Smooth muscle cell (in vitro differentiated cells): Measurements from ENCODE around the gene TM2D3. TPM values are rescaled to one million over a fixed set of nuclear protein-coding genes. Genes with fewer than 3 reads are reported as not detected.

Experiments
- DNase-seq: peaks from one replicate; lab custom pipeline; 2025; ENCODE audit not compliant: unreplicated experiment; lab: John Stamatoyannopoulos, UW
- H2AFZ ChIP-seq: fragments of 200-600 bp; sonication (generic); 2 replicates; pipeline ENCODE4 v1.6.0; 2016; ENCODE audit warnings: antibody characterized with exemption, low read depth, mild to moderate bottlenecking
- H3F3A ChIP-seq: fragments of 200-600 bp; sonication (generic); 2 replicates; pipeline ENCODE4 v1.6.0; 2017; ENCODE audit warnings: antibody characterized with exemption, low read depth
- H3K27ac ChIP-seq: fragments of 200-600 bp; sonication (generic); 2 replicates; pipeline ENCODE4 v1.5.1; 2016; ENCODE audit warnings: low read depth, mild to moderate bottlenecking
- H3K27me3 ChIP-seq: fragments of 200-600 bp; sonication (generic); 2 replicates; pipeline ENCODE4 v1.6.1; 2016; ENCODE audit warnings: low read depth, mild to moderate bottlenecking
- H3K36me3 ChIP-seq: fragments of 200-600 bp; sonication (generic); 2 replicates; pipeline ENCODE4 v1.5.1; 2016; ENCODE audit warnings: low read depth
- H3K4me1 ChIP-seq: fragments of 200-600 bp; sonication (generic); 2 replicates; pipeline ENCODE4 v1.5.1; 2016; ENCODE audit warnings: low read depth
- H3K4me2 ChIP-seq: fragments of 200-600 bp; sonication (generic); 2 replicates; pipeline ENCODE4 v1.6.0; 2016; ENCODE audit warnings: mild to moderate bottlenecking
- H3K4me3 ChIP-seq: fragments of 200-600 bp; sonication (generic); 2 replicates; pipeline ENCODE4 v1.5.1; 2016; ENCODE audit warnings: mild to moderate bottlenecking
- H3K79me2 ChIP-seq: fragments of 200-600 bp; sonication (generic); 2 replicates; pipeline ENCODE4 v1.6.0; 2016; ENCODE audit warnings: low read depth, mild to moderate bottlenecking
- H3K9ac ChIP-seq: fragments of 200-600 bp; sonication (generic); 2 replicates; pipeline ENCODE4 v1.6.0; 2016; ENCODE audit warnings: low read depth
- H3K9me3 ChIP-seq: fragments of 200-600 bp; sonication (generic); replicated peaks from 2 replicates; pipeline ENCODE4 v1.5.1; 2016; ENCODE audit warnings: low read depth
- H4K20me1 ChIP-seq: fragments of 200-600 bp; sonication (generic); 2 replicates; pipeline ENCODE4 v1.6.0; 2016; ENCODE audit warnings: low read depth
- WGBS: methylation state at CpG from one replicate; pipeline ENCODE4 v1.1.7; 2016; ENCODE audit warnings: low lambda C conversion rate; 5-methylcytosine and 5-hydroxymethylcytosine counted together
- polyA plus RNA-seq: library from polyadenylated mRNA; unstranded; fragments of >200 nt; fragmentation: Nextera tagmentation; extraction: Ambion mirVana; gene quantifications from 2 replicates; pipeline ENCODE4 v1.2.1, GENCODE V29; 2016
- total RNA-seq: library from RNA; depleted of rRNA; stranded (reverse); fragments of >200 nt; gene quantifications from 2 replicates; pipeline ENCODE4 v1.2.3, GENCODE V29; 2014
- TF ChIP-seq, protein P1 (sequence below): fragments of 200-600 bp; sonication (generic); IDR thresholded peaks from 2 replicates; pipeline ENCODE4 v1.5.1; 2017; ENCODE audit warnings: borderline replicate concordance, mild to moderate bottlenecking, antibody characterized with exemption; ENCODE audit not compliant: insufficient read depth, poor library complexity, severe bottlenecking

Gene TM2D3
- total and polyA plus RNA-seq, 2 experiments from 2014 or later, result 47.2 to 60.3 TPM

DNA sequence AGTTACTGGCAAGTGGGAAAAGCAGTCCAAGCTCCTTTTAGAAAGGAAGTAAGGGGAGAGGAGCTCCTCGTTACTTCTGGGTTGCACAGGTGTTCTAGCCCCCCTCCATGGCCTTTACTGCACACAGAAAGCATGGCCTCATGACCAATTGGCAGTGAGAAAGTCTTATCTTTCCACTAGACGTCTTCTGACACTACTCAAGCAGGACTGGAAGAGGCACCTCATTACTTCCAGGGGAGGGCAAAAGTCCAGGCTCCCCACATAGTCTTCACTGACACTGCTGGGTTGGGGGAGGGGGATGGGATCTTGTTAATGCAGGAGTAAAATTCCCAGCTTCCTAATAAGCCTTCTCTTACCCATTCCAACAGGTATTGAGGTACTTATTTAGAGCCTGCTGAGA is 27.6 kb upstream of the TM2D3 start:
- Histone ChIP-seq H2AFZ (no peak overlapping the region), H3K4me3 (no peak overlapping the region), H3K27ac (peak overlapping the region; percentile 14), H3F3A (peaks cover 19% of the 10 kb centered on the region), H3K27me3 (no peaks in the 10 kb centered on the region), H3K9me3 (no peaks in the 10 kb centered on the region), H4K20me1 (no peaks in the 10 kb centered on the region), H3K79me2 (no peaks in the 10 kb centered on the region), H3K36me3 (no peaks in the 10 kb centered on the region), H3K4me1 (peaks cover 12% of the 10 kb centered on the region), H3K9ac (no peak overlapping the region), H3K4me2 (no peak overlapping the region)
- TF ChIP-seq, protein P1, sequence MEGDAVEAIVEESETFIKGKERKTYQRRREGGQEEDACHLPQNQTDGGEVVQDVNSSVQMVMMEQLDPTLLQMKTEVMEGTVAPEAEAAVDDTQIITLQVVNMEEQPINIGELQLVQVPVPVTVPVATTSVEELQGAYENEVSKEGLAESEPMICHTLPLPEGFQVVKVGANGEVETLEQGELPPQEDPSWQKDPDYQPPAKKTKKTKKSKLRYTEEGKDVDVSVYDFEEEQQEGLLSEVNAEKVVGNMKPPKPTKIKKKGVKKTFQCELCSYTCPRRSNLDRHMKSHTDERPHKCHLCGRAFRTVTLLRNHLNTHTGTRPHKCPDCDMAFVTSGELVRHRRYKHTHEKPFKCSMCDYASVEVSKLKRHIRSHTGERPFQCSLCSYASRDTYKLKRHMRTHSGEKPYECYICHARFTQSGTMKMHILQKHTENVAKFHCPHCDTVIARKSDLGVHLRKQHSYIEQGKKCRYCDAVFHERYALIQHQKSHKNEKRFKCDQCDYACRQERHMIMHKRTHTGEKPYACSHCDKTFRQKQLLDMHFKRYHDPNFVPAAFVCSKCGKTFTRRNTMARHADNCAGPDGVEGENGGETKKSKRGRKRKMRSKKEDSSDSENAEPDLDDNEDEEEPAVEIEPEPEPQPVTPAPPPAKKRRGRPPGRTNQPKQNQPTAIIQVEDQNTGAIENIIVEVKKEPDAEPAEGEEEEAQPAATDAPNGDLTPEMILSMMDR, result no peak
- no peak for DNase-seq
- WGBS, result 66% methylated on average over 2 of the region's 2 CpGs

DNA sequence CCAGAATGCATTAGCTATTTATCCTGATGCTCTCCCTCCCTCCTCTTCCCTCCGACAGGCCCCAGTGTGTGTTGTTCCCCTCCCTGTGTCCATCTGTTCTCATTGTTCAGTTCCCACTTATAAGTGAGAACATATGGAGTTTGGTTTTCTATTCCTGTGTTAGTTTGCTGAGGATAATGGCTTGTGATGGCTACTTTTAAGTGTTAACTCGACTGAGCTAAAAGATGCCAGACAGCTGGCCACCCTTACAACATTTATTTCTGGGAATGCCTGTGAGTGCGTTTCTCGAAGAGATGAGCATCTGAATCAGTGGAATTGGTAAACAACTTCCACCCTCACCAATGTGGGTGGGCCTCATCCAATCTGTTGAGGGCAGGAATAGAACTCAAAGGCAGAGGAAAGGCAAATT is 24.7 kb upstream of the TM2D3 start:
- Histone ChIP-seq H4K20me1 (no peaks in the 10 kb centered on the region), H3F3A (peaks cover 17% of the 10 kb centered on the region), H3K79me2 (no peaks in the 10 kb centered on the region), H3K27me3 (no peaks in the 10 kb centered on the region), H3K4me3 (no peak overlapping the region), H3K27ac (peak overlapping the region; percentile 97), H2AFZ (no peak overlapping the region), H3K4me1 (peaks cover 9% of the 10 kb centered on the region), H3K9ac (no peak overlapping the region), H3K36me3 (no peaks in the 10 kb centered on the region), H3K4me2 (peak overlapping the region; percentile 50), H3K9me3 (no peaks in the 10 kb centered on the region)
- 38% methylated on average over 4 of the region's 4 CpGs for WGBS
- TF ChIP-seq, protein P1, result no peak
- no peak for DNase-seq

DNA sequence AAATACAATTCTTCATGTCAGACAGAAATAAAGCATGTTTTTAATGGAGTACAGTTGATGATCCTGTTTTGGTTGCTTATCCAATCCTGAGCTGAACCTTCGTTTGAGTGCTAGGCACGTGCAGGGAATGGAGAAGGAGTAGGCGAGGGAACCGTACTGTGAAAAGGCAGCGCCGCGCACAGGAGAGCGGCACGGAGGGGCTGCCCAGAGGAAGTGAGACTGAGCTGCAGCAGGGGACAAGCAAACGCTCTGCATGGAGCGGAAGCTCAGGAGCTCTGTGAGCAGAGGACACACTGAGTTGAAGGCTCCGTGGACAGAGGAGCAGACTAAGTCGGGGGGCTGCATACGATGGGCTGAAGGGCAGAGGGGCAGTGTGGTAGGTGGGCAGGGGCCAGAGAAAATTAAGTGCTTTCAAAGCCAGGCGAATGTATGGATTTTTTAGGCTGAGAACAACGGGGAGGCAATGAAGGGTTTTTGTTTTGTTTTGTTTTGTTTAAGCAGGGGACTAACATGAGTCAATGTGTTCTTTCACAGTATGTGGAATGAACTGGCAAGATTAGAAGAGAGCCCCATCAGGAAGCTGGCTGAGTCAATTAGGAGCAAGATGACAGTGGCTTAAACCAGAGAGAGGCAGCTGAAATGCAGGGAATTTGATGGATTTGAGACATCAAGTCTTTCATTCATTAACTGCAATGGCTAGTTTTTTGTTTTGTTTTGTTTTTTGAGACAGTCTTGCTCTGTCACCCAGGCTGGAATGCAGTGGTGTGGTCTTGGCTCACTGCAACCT is 23.8 kb upstream of the TM2D3 start:
- Histone ChIP-seq H3K36me3 (peaks cover 4% of the 10 kb centered on the region), H3K9me3 (no peaks in the 10 kb centered on the region), H3K4me3 (no peak overlapping the region), H3K4me2 (peak overlapping the region; percentile 79), H3K9ac (peak overlapping the region; percentile 80), H3K27ac (peak overlapping the region; percentile 97), H2AFZ (no peak overlapping the region), H3F3A (peaks cover 17% of the 10 kb centered on the region), H3K4me1 (peaks cover 9% of the 10 kb centered on the region), H4K20me1 (no peaks in the 10 kb centered on the region), H3K27me3 (no peaks in the 10 kb centered on the region), H3K79me2 (no peaks in the 10 kb centered on the region)
- TF ChIP-seq, protein P1, result no peak
- no peak for DNase-seq
- whole genome bisulfite sequencing, result 45% methylated on average over 16 of the region's 16 CpGs

DNA sequence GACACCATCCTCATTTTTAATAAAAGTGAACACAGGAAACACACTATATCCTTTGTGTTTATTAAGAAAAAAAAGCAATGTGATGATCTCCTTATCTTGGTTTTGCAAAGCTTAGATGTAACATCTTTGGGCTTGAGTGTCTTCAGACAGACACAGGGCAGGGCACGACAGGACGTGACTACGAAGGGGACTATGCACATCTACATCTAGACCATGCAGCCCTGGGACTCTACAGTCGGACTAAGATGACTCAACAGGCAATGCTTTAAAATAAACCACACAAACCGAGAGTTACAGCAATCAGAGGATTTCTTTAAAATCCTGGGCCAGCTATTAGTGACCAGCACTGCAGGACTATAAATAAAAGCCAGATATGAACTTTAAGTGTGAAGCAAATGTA is 22.8 kb upstream of the TM2D3 start:
- H4K20me1 ChIP-seq, result no peaks in the 10 kb centered on the region
- peak overlapping the region; percentile 79 for H3K4me2 ChIP-seq
- TF ChIP-seq, protein P1, result no peak
- WGBS, result 4% methylated on average over 5 of the region's 5 CpGs
- H3K4me1 ChIP-seq, result peaks cover 9% of the 10 kb centered on the region
- peak overlapping the region; percentile 97 for H3K27ac ChIP-seq
- H3K27me3 ChIP-seq, result no peaks in the 10 kb centered on the region
- no peaks in the 10 kb centered on the region for H3K9me3 ChIP-seq
- no peak for DNase-seq
- H3K4me3 ChIP-seq, result no peak overlapping the region
- H3K79me2 ChIP-seq, result no peaks in the 10 kb centered on the region
- H3K36me3 ChIP-seq, result peaks cover 14% of the 10 kb centered on the region
- peak overlapping the region; percentile 45 for H3K9ac ChIP-seq
- peaks cover 17% of the 10 kb centered on the region for H3F3A ChIP-seq
- H2AFZ ChIP-seq, result no peak overlapping the region
